K562 treated with DMSO at 1 percent for 24 hours (cell line): ENCODE results near the gene ZNF142. TPM values are rescaled to one million over a fixed set of nuclear protein-coding genes. Genes with fewer than 3 reads are reported as not detected.

ENCODE experiments used
- total RNA-seq: library from RNA; unstranded; fragments of 300-600 nt; gene quantifications from 2 replicates; pipeline ENCODE4 v1.2.3, GENCODE V29; 2022; ENCODE audit warnings: low read depth; ENCODE audit not compliant: insufficient read depth

The ZNF142 gene
- total RNA-seq: 11.0 and 12.2 TPM in 2 replicates

GRCh38 chr2:218659258-218659987 is at the start of gene ZNF142, which contains the start of gene BCS1L:
TSS of gene ZNF142 (minus strand) at chr2:218659623. CDS start at chr2:218656429, 3,194 bp downstream.
TSS of gene BCS1L (plus strand) at chr2:218659683. CDS start at chr2:218660988, 1,305 bp downstream.

GRCh38 chr2:218671654-218672566 is 12.5 kb upstream of the ZNF142 start, which contains the start of the genes RNF25 and STK36:
TSS of gene RNF25 (minus strand) at chr2:218672002. CDS start at chr2:218671970, 32 bp downstream.
TSS of gene STK36 (plus strand) at chr2:218672086. CDS start at chr2:218672830, 744 bp downstream.

DNA sequence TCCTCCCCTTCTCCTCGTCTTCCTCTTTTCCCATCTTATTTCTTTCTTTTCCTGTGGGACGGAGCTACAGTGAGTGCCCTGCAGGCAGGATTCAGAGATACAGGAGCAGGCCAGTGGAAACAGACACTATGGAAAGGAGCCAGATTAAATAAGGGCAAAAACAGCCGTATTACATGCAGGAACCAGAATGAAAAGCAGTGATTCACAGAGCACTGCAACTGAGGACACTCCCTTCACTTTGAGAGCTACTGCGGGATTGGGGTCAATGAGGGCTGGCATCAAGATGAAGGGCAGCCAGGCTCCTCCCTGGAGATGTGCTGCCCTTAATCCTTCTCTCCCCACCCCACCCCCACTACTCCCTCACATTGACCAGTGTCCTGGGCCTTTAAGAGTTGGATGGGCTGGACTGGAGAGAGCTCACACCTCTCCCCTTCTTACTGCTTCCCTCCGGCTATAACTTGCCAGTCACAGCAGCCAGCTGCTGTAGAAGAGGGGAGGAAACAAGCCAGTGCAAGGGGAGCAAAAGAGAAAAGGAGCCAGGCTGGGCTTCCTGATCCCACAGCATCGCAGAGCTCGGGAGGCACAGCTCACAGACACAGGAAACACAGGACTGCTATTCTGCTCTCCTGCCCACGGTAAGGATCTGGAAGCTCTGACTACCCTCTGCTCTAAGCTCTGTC is 51.8 kb downstream of the ZNF142 start, which contains the start of gene PLCD4:
PLCD4 (plus strand) TSS at position 464 of the 680 bp plus-strand sequence. CDS start 7,841 bp downstream, outside the sequence.

Other genes with a start within 250 kb of the ZNF142 start
- gene VIL1, start 240.5 kb downstream of the ZNF142 start, total RNA-seq: 0.46 and 0.63 TPM in 2 replicates
- gene USP37, start 91.3 kb downstream of the ZNF142 start, total RNA-seq: 2.8 and 2.9 TPM in 2 replicates
- gene CNOT9, start 90.8 kb downstream of the ZNF142 start, total RNA-seq: 15.4 and 20.9 TPM in 2 replicates
- gene PLCD4, start 51.7 kb downstream of the ZNF142 start, total RNA-seq: 0.42 TPM in 1 of 2 replicates, not detected in the other
- 25.1 and 29.3 TPM in 2 replicates for gene BCS1L, start 60 bp upstream of the ZNF142 start, total RNA-seq
- 22.8 and 25.3 TPM in 2 replicates for gene RNF25, start 12.4 kb upstream of the ZNF142 start, total RNA-seq
- gene STK36, start 12.5 kb upstream of the ZNF142 start, total RNA-seq: 4.2 and 9.9 TPM in 2 replicates
- gene TTLL4, start 51.2 kb upstream of the ZNF142 start, total RNA-seq: 44.1 and 44.3 TPM in 2 replicates
- gene CYP27A1, start 122.5 kb upstream of the ZNF142 start, total RNA-seq: 0.15 TPM in 1 of 2 replicates, not detected in the other
- not detected in 2 replicates for gene PRKAG3, start 172.2 kb upstream of the ZNF142 start, total RNA-seq
- gene WNT6, start 200.2 kb upstream of the ZNF142 start, total RNA-seq: not detected in 2 replicates
- gene WNT10A, start 221.2 kb upstream of the ZNF142 start, total RNA-seq: 0.20 TPM in 1 of 2 replicates, not detected in the other